GM12878 (cell line): Measurements from ENCODE around the gene SLC22A23. TPM values are rescaled to one million over a fixed set of nuclear protein-coding genes. Genes with fewer than 3 reads are reported as not detected.

Source experiments
- ATAC-seq: fragments of 200-7000 bp; cut with Tn5 transposase; 3 replicates; pipeline ENCODE4 v1.9.1; 2020; ENCODE audit warnings: mild to moderate bottlenecking, moderate library complexity
- BruUV-seq: library from RNA; stranded (reverse); fragments of 400-500 nt; replicated peaks from 2 replicates; lab custom pipeline; 2021; lab: Mats Ljungman, UMichigan
- CTCF ChIA-PET: fragments of 300-600 bp; sonication (Branson Sonifier 250); formaldehyde crosslinking; extraction: SDS; loops from one replicate; lab custom pipeline; 2021; ENCODE audit warnings: inconsistent platforms; lab: Yijun Ruan, JAX
- POLR2A ChIA-PET: fragments of 350-600 bp; formaldehyde crosslinking; extraction: SDS; loops from one replicate; lab custom pipeline; 2021; ENCODE audit warnings: inconsistent platforms; lab: Charles Lee
- RAD21 ChIA-PET: fragments of 300-600 bp; sonication (Branson Sonifier 250); formaldehyde crosslinking; loops from one replicate; lab custom pipeline; 2023; ENCODE audit warnings: antibody characterized with exemption; ENCODE audit not compliant: unreplicated experiment; lab: Charles Lee
- SMC1A ChIA-PET: fragments of 300-600 bp; sonication (Branson Sonifier 250); formaldehyde crosslinking; loops from one replicate; lab custom pipeline; 2023; ENCODE audit not compliant: unreplicated experiment, uncharacterized antibody; lab: Charles Lee
- DNase-seq: peaks from one replicate; pipeline ENCODE4 v3.0.0-alpha.2; 2011; ENCODE audit warnings: low read depth, low spot score
- FAIRE-seq: peaks from 3 replicates; lab custom pipeline; 2011; peaks lifted over from hg19 to GRCh38; lab: Jason Lieb, UNC
- H2AFZ ChIP-seq: 2 replicates; pipeline ENCODE4 v1.6.0; 2011; ENCODE audit warnings: low read depth, low read length, control low read depth; ENCODE audit not compliant: control insufficient read depth
- H3K27ac ChIP-seq: 2 replicates; pipeline ENCODE4 v1.5.1; 2011; ENCODE audit warnings: control low read depth; ENCODE audit not compliant: control insufficient read depth, insufficient read depth
- H3K27me3 ChIP-seq, 2 experiments: replicated peaks in 1 of 2; 2 replicates each; pipeline versions ENCODE4 v1.6.0 to v1.6.1; 2011; ENCODE audit warnings: low read length in 1 of 2; ENCODE audit not compliant: control insufficient read depth in 2 of 2, insufficient read depth in 2 of 2
- H3K36me3 ChIP-seq, 2 experiments: 2 replicates each; pipeline ENCODE4 v1.5.1; 2011; ENCODE audit warnings: low read length in 1 of 2; ENCODE audit not compliant: control insufficient read depth in 2 of 2, insufficient read depth in 2 of 2
- H3K4me1 ChIP-seq: 2 replicates; pipeline ENCODE4 v1.6.1; 2011; ENCODE audit warnings: mild to moderate bottlenecking, low read length, moderate library complexity, mixed read lengths; ENCODE audit not compliant: control insufficient read depth, insufficient read depth
- H3K4me2 ChIP-seq: 2 replicates; pipeline ENCODE4 v1.6.0; 2011; ENCODE audit warnings: control low read depth; ENCODE audit not compliant: control insufficient read depth, insufficient read depth
- H3K4me3 ChIP-seq: fragments of 200-600 bp; sonication (generic); 2 replicates; pipeline ENCODE4 v1.5.1; 2016
- H3K79me2 ChIP-seq: 2 replicates; pipeline ENCODE4 v1.6.0; 2011; ENCODE audit warnings: low read length; ENCODE audit not compliant: control insufficient read depth, insufficient read depth
- H3K9ac ChIP-seq: 2 replicates; pipeline ENCODE4 v1.8.0; 2011; ENCODE audit warnings: low read length, control low read depth, mixed read lengths; ENCODE audit not compliant: control insufficient read depth, insufficient read depth
- H3K9me3 ChIP-seq: replicated peaks from 3 replicates; pipeline ENCODE4 v1.5.1; 2011; ENCODE audit warnings: mild to moderate bottlenecking, low read length; ENCODE audit not compliant: control insufficient read depth, insufficient read depth
- H4K20me1 ChIP-seq: 2 replicates; pipeline ENCODE4 v1.6.0; 2011; ENCODE audit not compliant: control insufficient read depth, insufficient read depth
- BCL11A ChIP-seq: IDR thresholded peaks from 2 replicates; pipeline ENCODE4 v1.6.1; 2011; ENCODE audit warnings: low read depth, low read length
- EED ChIP-seq: sonication (generic); IDR thresholded peaks from 2 replicates; pipeline ENCODE4 v1.6.1; 2016; ENCODE audit warnings: antibody characterized with exemption, low read depth
- ETV6 ChIP-seq, 2 experiments: fragments of 450-650 bp in 1 of 2; IDR thresholded peaks in 1 of 2; conservative IDR thresholded peaks in 1 of 2; 2 replicates each; pipeline ENCODE4 v1.6.1; 2014; ENCODE audit warnings: antibody characterized with exemption in 1 of 2, borderline replicate concordance in 1 of 2, low read depth in 1 of 2, mild to moderate bottlenecking in 1 of 2, moderate library complexity in 1 of 2
- HCFC1 ChIP-seq: fragments of 150-350 bp; IDR thresholded peaks from 2 replicates; pipeline ENCODE4 v1.6.1; 2014; ENCODE audit warnings: low read length
- IKZF1 ChIP-seq: fragments of 450-650 bp; conservative IDR thresholded peaks from 2 replicates; pipeline ENCODE4 v1.6.1; 2017; ENCODE audit warnings: antibody characterized with exemption, mild to moderate bottlenecking
- NFIC ChIP-seq: IDR thresholded peaks from 2 replicates; pipeline ENCODE4 v1.6.1; 2012; ENCODE audit warnings: low read depth, mild to moderate bottlenecking, inconsistent platforms, low read length, moderate library complexity
- NR2C1 ChIP-seq: fragments of 450-650 bp; IDR thresholded peaks from 2 replicates; pipeline ENCODE4 v1.6.1; 2017; ENCODE audit warnings: antibody characterized with exemption, mild to moderate bottlenecking, moderate library complexity
- PAX5 ChIP-seq: IDR thresholded peaks from 2 replicates; pipeline ENCODE4 v1.6.1; 2011; ENCODE audit warnings: low read depth, low read length, borderline replicate concordance
- PKNOX1 ChIP-seq: fragments of 450-650 bp; IDR thresholded peaks from 2 replicates; pipeline ENCODE4 v1.6.1; 2016; ENCODE audit warnings: mild to moderate bottlenecking
- SMAD5 ChIP-seq: IDR thresholded peaks from 2 replicates; pipeline ENCODE4 v1.6.1; 2016; ENCODE audit warnings: antibody characterized with exemption, low read depth
- TAF1 ChIP-seq: IDR thresholded peaks from 2 replicates; pipeline ENCODE4 v1.6.1; 2011; ENCODE audit warnings: mild to moderate bottlenecking, low read depth, low read length, borderline replicate concordance
- USF1 ChIP-seq: IDR thresholded peaks from 2 replicates; pipeline ENCODE4 v1.6.1; 2011; ENCODE audit warnings: borderline replicate concordance, low read depth, mild to moderate bottlenecking, moderate library complexity, mixed read lengths, low read length; ENCODE audit not compliant: insufficient read depth; ENCODE audit errors: extremely low read length
- ZNF592 ChIP-seq: fragments of 450-650 bp; IDR thresholded peaks from 2 replicates; pipeline ENCODE4 v1.6.1; 2017; ENCODE audit warnings: mild to moderate bottlenecking, moderate library complexity
- ZSCAN29 ChIP-seq: fragments of 450-650 bp; IDR thresholded peaks from 2 replicates; pipeline ENCODE4 v1.6.1; 2017; ENCODE audit warnings: mild to moderate bottlenecking, moderate library complexity
- WGBS: methylation state at CpG from one replicate; pipeline ENCODE4 v1.1.6; 2016; ENCODE audit warnings: low lambda C conversion rate; ENCODE audit not compliant: insufficient replicate concordance, insufficient coverage; ENCODE audit errors: missing lambda C conversion rate; 5-methylcytosine and 5-hydroxymethylcytosine counted together
- in situ Hi-C: fragments of 300-500 bp; cut with MboI; formaldehyde crosslinking; loops from 9 replicates; pipeline ENCODE4 v1.14.3; 2018; ENCODE audit warnings: mixed read lengths
- intact Hi-C: fragments of 100-400 bp; cut with micrococcal nuclease; formaldehyde crosslinking; loops from one replicate; pipeline ENCODE4 v1.14.2; 2022; ENCODE audit not compliant: unreplicated experiment
- polyA plus RNA-seq, 11 experiments: library from polyadenylated mRNA; depleted of rRNA in 4 of 11; unstranded in 6 of 11; stranded (reverse) in 5 of 11; fragments of >200 nt; fragmentation: Nextera tagmentation in 4 of 11; fragmentation: Illumina TruSeq in 1 of 11; extraction: Ambion mirVana in 4 of 11; extraction: Trizol in 1 of 11; gene quantifications; 1 replicate in 1 of 11; 2 replicates in 10 of 11; pipeline versions ENCODE4 v1.2.1 to v1.2.3, GENCODE V29; 2011 to 2016; ENCODE audit warnings: inconsistent platforms in 2 of 11, missing spikeins in 2 of 11, low read depth in 1 of 11
- total RNA-seq, 4 experiments: library from RNA; depleted of rRNA in 3 of 4; stranded (reverse); fragments of >200 nt in 3 of 4; fragmentation: Illumina TruSeq in 1 of 4; extraction: Trizol in 1 of 4; gene quantifications; 2 replicates each; pipeline versions ENCODE4 v1.2.1 to v1.2.3, GENCODE V29; 2013 to 2021

Gene SLC22A23
- total and polyA plus RNA-seq, 10 of the 15 experiments (the other 5 are each of a cell fraction or from before 2014, with no cell fraction given) = 0.20 to 2.4 (median 0.74) TPM

- H3K4me2 ChIP-seq = no peak overlapping the region
- POLR2A ChIA-PET = no interaction called here
- in situ Hi-C loops (no loop called here), intact Hi-C loops (no loop called here)
- no TSS peak for BruUV-seq
- WGBS = 45% methylated on average over 8 of the region's 8 CpGs
- H3K9ac ChIP-seq = no peak overlapping the region
- no peak overlapping the region for H3K4me3 ChIP-seq
- ATAC-seq (no peak), FAIRE-seq (no peak), DNase-seq (no peak)
- H4K20me1 ChIP-seq = no peaks in the 10 kb centered on the region; the same call in 1 of the 2 replicates
- H2AFZ ChIP-seq = no peak overlapping the region
- no peaks in the 10 kb centered on the region for H3K79me2 ChIP-seq
- SMC1A ChIA-PET = interaction anchor here (1.4 to 2.6 kb wide), 2 partner anchors 14 to 33 kb away, joined by 3 to 9 read pairs; no protein-coding TSS in a partner anchor
- no peak for TF ChIP-seq NR2C1
- TF ChIP-seq TAF1 = no peak
- TF ChIP-seq ZNF592 = no peak
- TF ChIP-seq NFIC = no peak
- no peak for TF ChIP-seq PAX5
- no peak for TF ChIP-seq IKZF1
- no peak for TF ChIP-seq PKNOX1
- no peak for TF ChIP-seq USF1
- no peak for TF ChIP-seq EED
- no peak for TF ChIP-seq ZSCAN29
- TF ChIP-seq SMAD5 = no peak
- no peak for TF ChIP-seq ETV6 (conservative IDR thresholded peaks at IDR 0.05 in 1 of 2, IDR thresholded peaks at IDR 0.05 in 1 of 2; ENCODE audit: borderline replicate concordance in 1 of 2, low read depth in 1 of 2)
- TF ChIP-seq HCFC1 = no peak
- TF ChIP-seq BCL11A = no peak
- CTCF ChIA-PET = interaction anchor here (1.1 kb wide), 1 partner anchor 313 kb away, joined by 5 read pairs; no protein-coding TSS in a partner anchor
- H3K4me1 ChIP-seq = peaks cover 9% of the 10 kb centered on the region
- H3K27ac ChIP-seq = no peak overlapping the region
- no peaks in the 10 kb centered on the region for H3K27me3 ChIP-seq
- no peaks in the 10 kb centered on the region for H3K36me3 ChIP-seq
- H3K9me3 ChIP-seq = no peaks in the 10 kb centered on the region
- RAD21 ChIA-PET = interaction anchor here (0.5 kb wide), 1 partner anchor 129 kb away, joined by 4 read pairs; no protein-coding TSS in a partner anchor
These were observed 38.3 kb downstream of the SLC22A23 start for GRCh38 chr6:3418496-3419060.
